ENCODE results near the gene CCDC88B. TPM values are rescaled to one million over a fixed set of nuclear protein-coding genes. Genes with fewer than 3 reads are reported as not detected.

Gene CCDC88B
- polyA plus RNA-seq, 1 donor from 2014 or later, result 1.3 TPM

GRCh38 chr11:64376071-64376470 lies 36.1 kb downstream of the CCDC88B start:
- Histone ChIP-seq H2AFZ (ENCODE audit: low read depth, low read length) (no peak overlapping the region), H3K4me2 (ENCODE audit: low read length) (no peak overlapping the region), H3K36me3 (ENCODE audit: insufficient read depth, low read length) (no peaks in the 10 kb centered on the region), H3K27ac (ENCODE audit: low read length) (no peak overlapping the region), H3F3A (ENCODE audit: insufficient read depth, low read length, poor library complexity, severe bottlenecking) (no peaks in the 10 kb centered on the region), H3K4me3 (ENCODE audit: low read length) (no peak overlapping the region), H3K27me3 (ENCODE audit: insufficient read depth, low read depth, low read length) (no peaks in the 10 kb centered on the region), H4K20me1 (ENCODE audit: insufficient read depth) (no peaks in the 10 kb centered on the region), H3K9me2 (ENCODE audit: insufficient read depth, low read length) (no peaks in the 10 kb centered on the region), H3K9me3 (ENCODE audit: low read length) (no peaks in the 10 kb centered on the region), H3K9ac (ENCODE audit: low read length) (no peak overlapping the region), H3K79me2 (replicated peaks; ENCODE audit: insufficient read depth, low read length) (no peaks in the 10 kb centered on the region)
- no peak for TF ChIP-seq SMC3 (conservative IDR thresholded peaks at IDR 0.05; ENCODE audit: poor library complexity)
- no peak for TF ChIP-seq POLR2AphosphoS5 (IDR thresholded peaks at IDR 0.05)
- no peak for TF ChIP-seq REST (IDR thresholded peaks at IDR 0.05; ENCODE audit: borderline replicate concordance)
- TF ChIP-seq EP300 (conservative IDR thresholded peaks at IDR 0.05; ENCODE audit: poor library complexity, severe bottlenecking), result no peak
- TF ChIP-seq MXI1 (conservative IDR thresholded peaks at IDR 0.05; ENCODE audit: poor library complexity, severe bottlenecking), result no peak
- no peak for TF ChIP-seq RAD21 (conservative IDR thresholded peaks at IDR 0.05)
- no peak for TF ChIP-seq CTCF (IDR thresholded peaks at IDR 0.05; ENCODE audit: poor library complexity, severe bottlenecking)
- TF ChIP-seq TAF1 (IDR thresholded peaks at IDR 0.05; ENCODE audit: low read depth), result no peak
- TF ChIP-seq EZH2 (IDR thresholded peaks at IDR 0.05; ENCODE audit: borderline replicate concordance, insufficient read depth, low read length, poor library complexity, severe bottlenecking), result no peak

- no peak overlapping the region for H3K4me3 ChIP-seq (ENCODE audit: low read length)
- TF ChIP-seq RAD21 (conservative IDR thresholded peaks at IDR 0.05) (no peak), MXI1 (conservative IDR thresholded peaks at IDR 0.05; ENCODE audit: poor library complexity, severe bottlenecking) (no peak), EP300 (conservative IDR thresholded peaks at IDR 0.05; ENCODE audit: poor library complexity, severe bottlenecking) (no peak)
- H3K27ac ChIP-seq (ENCODE audit: low read length), result no peak overlapping the region
- no peaks in the 10 kb centered on the region for H3K36me3 ChIP-seq (ENCODE audit: insufficient read depth, low read length)
- no peak overlapping the region for H3K9ac ChIP-seq (ENCODE audit: low read length)
- no peaks in the 10 kb centered on the region for H3K27me3 ChIP-seq (ENCODE audit: insufficient read depth, low read depth, low read length)
- H3K4me2 ChIP-seq (ENCODE audit: low read length), result no peak overlapping the region
- no peaks in the 10 kb centered on the region for H3F3A ChIP-seq (ENCODE audit: insufficient read depth, low read length, poor library complexity, severe bottlenecking)
- H3K79me2 ChIP-seq (replicated peaks; ENCODE audit: insufficient read depth, low read length), result no peaks in the 10 kb centered on the region
- no peaks in the 10 kb centered on the region for H3K9me2 ChIP-seq (ENCODE audit: insufficient read depth, low read length)
- no peaks in the 10 kb centered on the region for H4K20me1 ChIP-seq (ENCODE audit: insufficient read depth)
- no peak overlapping the region for H2AFZ ChIP-seq (ENCODE audit: low read depth, low read length)
- no peaks in the 10 kb centered on the region for H3K9me3 ChIP-seq (ENCODE audit: low read length)
These were observed 38.4 kb downstream of the CCDC88B start for GRCh38 chr11:64378335-64378880.

All from neural cell (in vitro differentiated cells).